ENCODE measurements around the gene TMEM80.
A peak's percentile ranks its signal among the peaks of the same experiment; 100 is the strongest.
"Not testable (repeated sequence)": the region's sequence is repeated elsewhere in the genome, so short reads cannot be mapped to it uniquely, and the experiment has no call there.

Gene TMEM80

GRCh38 chr11:679271-680207 lies 16.1 kb upstream of the TMEM80 start:
- no peak for DNase-seq (ENCODE audit: low read depth in 2 of 2)

- no peak for DNase-seq (ENCODE audit: low read depth in 2 of 2)
Measured at GRCh38 chr11:680476-680875, 15.1 kb upstream of the TMEM80 start.

GRCh38 chr11:680970-681369 lies 14.6 kb upstream of the TMEM80 start:
- DNase-seq (ENCODE audit: low read depth in 2 of 2) = no peak

GRCh38 chr11:686451-687243 lies 9.0 kb upstream of the TMEM80 start:
- DNase-seq (ENCODE audit: low read depth in 2 of 2) = no peak

GRCh38 chr11:687751-688150 lies 7.9 kb upstream of the TMEM80 start:
- DNase-seq (ENCODE audit: low read depth in 2 of 2) = no peak

- DNase-seq (ENCODE audit: low read depth in 2 of 2) = no peak
Measured at GRCh38 chr11:688681-689080, 6.9 kb upstream of the TMEM80 start.

GRCh38 chr11:689625-690024 lies 6.0 kb upstream of the TMEM80 start:
- DNase-seq (ENCODE audit: low read depth in 2 of 2) = no peak

GRCh38 chr11:690244-690643 lies 5.4 kb upstream of the TMEM80 start:
- not testable (repeated sequence) for DNase-seq (ENCODE audit: low read depth in 2 of 2)

GRCh38 chr11:690738-691633 lies 4.6 kb upstream of the TMEM80 start:
- DNase-seq (ENCODE audit: low read depth in 2 of 2) = no peak

- no peak for DNase-seq (ENCODE audit: low read depth in 2 of 2)
Measured at GRCh38 chr11:691710-692590, 3.7 kb upstream of the TMEM80 start.

- DNase-seq (ENCODE audit: low read depth in 2 of 2) = no peak
Measured at GRCh38 chr11:692824-693414, 2.7 kb upstream of the TMEM80 start.

GRCh38 chr11:693415-693831 lies 2.2 kb upstream of the TMEM80 start:
- no peak for DNase-seq (ENCODE audit: low read depth in 2 of 2)

GRCh38 chr11:693887-694562 lies 1.6 kb upstream of the TMEM80 start:
- DNase-seq (ENCODE audit: low read depth in 2 of 2) = no peak

- peak; percentile 98 to 99 for DNase-seq (ENCODE audit: low read depth in 2 of 2)
Measured at GRCh38 chr11:694563-695287, 891 bp upstream of the TMEM80 start, which contains the start of gene DEAF1. TSS of gene DEAF1 (minus strand) at chr11:695222. CDS start at chr11:695047, 175 bp downstream.

GRCh38 chr11:695288-695537 lies 403 bp upstream of the TMEM80 start:
- no peak for DNase-seq (ENCODE audit: low read depth in 2 of 2)

- no peak for DNase-seq (ENCODE audit: low read depth in 2 of 2)
Measured at GRCh38 chr11:696955-697491, 1.4 kb downstream of the TMEM80 start.

- no peak for DNase-seq (ENCODE audit: low read depth in 2 of 2)
Measured at GRCh38 chr11:697811-698311, 2.2 kb downstream of the TMEM80 start.

GRCh38 chr11:698493-699115 lies 3.0 kb downstream of the TMEM80 start:
- no peak for DNase-seq (ENCODE audit: low read depth in 2 of 2)

All from stimulated activated CD4-positive, alpha-beta T cell treated with anti-CD3 and anti-CD28 coated beads, Interleukin-4, amount 100 ng/mL, for 48 hours (primary cell).